Measurements from ENCODE around the gene MAGOHB.
"Not testable (repeated sequence)": the region's sequence is repeated elsewhere in the genome, so short reads cannot be mapped to it uniquely, and the experiment has no call there.

Gene MAGOHB

GRCh38 chr12:10590966-10591365 lies 22.4 kb downstream of the MAGOHB start:
- FAIRE-seq = no peak
- DNase-seq (ENCODE audit: insufficient read length, low spot score) = no peak
- TF ChIP-seq POLR2A (IDR thresholded peaks at IDR 0.05; ENCODE audit: low read depth, low read length) = no peak

GRCh38 chr12:10584415-10584814 lies 29.0 kb downstream of the MAGOHB start:
- DNase-seq (ENCODE audit: insufficient read length, low spot score) (no peak), FAIRE-seq (no peak)
- no peak for TF ChIP-seq POLR2A (IDR thresholded peaks at IDR 0.05; ENCODE audit: low read depth, low read length)

GRCh38 chr12:10582704-10583103 lies 30.7 kb downstream of the MAGOHB start:
- FAIRE-seq (no peak), DNase-seq (ENCODE audit: insufficient read length, low spot score) (no peak)
- TF ChIP-seq POLR2A (IDR thresholded peaks at IDR 0.05; ENCODE audit: low read depth, low read length) = no peak

- DNase-seq (ENCODE audit: insufficient read length, low spot score); FAIRE-seq: not testable (repeated sequence)
Observed at GRCh38 chr12:10582133-10582532, 31.3 kb downstream of the MAGOHB start.

- no peak for TF ChIP-seq POLR2A (IDR thresholded peaks at IDR 0.05; ENCODE audit: low read depth, low read length)
- FAIRE-seq = no peak
Observed at GRCh38 chr12:10574307-10574706, 39.1 kb downstream of the MAGOHB start.

GRCh38 chr12:10572021-10572490 lies 41.4 kb downstream of the MAGOHB start:
- not testable (repeated sequence) for FAIRE-seq; DNase-seq (ENCODE audit: insufficient read length, low spot score)

More at GRCh38 chr12:10574307-10574706, 39.1 kb downstream of the MAGOHB start:
- DNase-seq (ENCODE audit: insufficient read length, low spot score) = no peak

GRCh38 chr12:10571141-10571540 lies 42.3 kb downstream of the MAGOHB start:
- TF ChIP-seq POLR2A (IDR thresholded peaks at IDR 0.05; ENCODE audit: low read depth, low read length) = no peak
- DNase-seq (ENCODE audit: insufficient read length, low spot score) (no peak), FAIRE-seq (no peak)

GRCh38 chr12:10567813-10568212 lies 45.6 kb downstream of the MAGOHB start:
- DNase-seq (ENCODE audit: insufficient read length, low spot score) (no peak), FAIRE-seq (no peak)
- TF ChIP-seq POLR2A (IDR thresholded peaks at IDR 0.05; ENCODE audit: low read depth, low read length) = no peak

- FAIRE-seq = no peak
- DNase-seq (ENCODE audit: insufficient read length, low spot score) = no peak
- TF ChIP-seq POLR2A (IDR thresholded peaks at IDR 0.05; ENCODE audit: low read depth, low read length) = no peak
Observed at GRCh38 chr12:10563966-10564365, 49.4 kb downstream of the MAGOHB start.

GRCh38 chr12:10563002-10563401 lies 50.4 kb downstream of the MAGOHB start:
- DNase-seq (ENCODE audit: insufficient read length, low spot score) = no peak
- no peak for FAIRE-seq
- TF ChIP-seq POLR2A (IDR thresholded peaks at IDR 0.05; ENCODE audit: low read depth, low read length) = no peak

GRCh38 chr12:10562306-10562933 lies 51.0 kb downstream of the MAGOHB start:
- DNase-seq (ENCODE audit: insufficient read length, low spot score) (peak; percentile 12), FAIRE-seq (peak; percentile 79)
- TF ChIP-seq POLR2A (IDR thresholded peaks at IDR 0.05; ENCODE audit: low read depth, low read length) = no peak

- TF ChIP-seq POLR2A (IDR thresholded peaks at IDR 0.05; ENCODE audit: low read depth, low read length) = no peak
- DNase-seq (ENCODE audit: insufficient read length, low spot score) = no peak
- no peak for FAIRE-seq
Observed at GRCh38 chr12:10559244-10559643, 54.2 kb downstream of the MAGOHB start.

GRCh38 chr12:10558789-10559188 lies 54.6 kb downstream of the MAGOHB start:
- DNase-seq (ENCODE audit: insufficient read length, low spot score) = no peak
- TF ChIP-seq POLR2A (IDR thresholded peaks at IDR 0.05; ENCODE audit: low read depth, low read length) = no peak
- no peak for FAIRE-seq

GRCh38 chr12:10558301-10558700 lies 55.1 kb downstream of the MAGOHB start:
- FAIRE-seq (no peak), DNase-seq (ENCODE audit: insufficient read length, low spot score) (no peak)
- TF ChIP-seq POLR2A (IDR thresholded peaks at IDR 0.05; ENCODE audit: low read depth, low read length) = no peak

GRCh38 chr12:10557766-10558165 lies 55.6 kb downstream of the MAGOHB start:
- TF ChIP-seq POLR2A (IDR thresholded peaks at IDR 0.05; ENCODE audit: low read depth, low read length) = no peak
- FAIRE-seq = no peak
- no peak for DNase-seq (ENCODE audit: insufficient read length, low spot score)

GRCh38 chr12:10557329-10557728 lies 56.1 kb downstream of the MAGOHB start:
- DNase-seq (ENCODE audit: insufficient read length, low spot score) (no peak), FAIRE-seq (no peak)
- no peak for TF ChIP-seq POLR2A (IDR thresholded peaks at IDR 0.05; ENCODE audit: low read depth, low read length)

Measured in H54 (cell line).